NOMO-1 (cell line): ENCODE data around the gene SYTL5.
A peak's percentile ranks its signal among the peaks of the same experiment; 100 is the strongest.

Source experiments
- DNase-seq, 2 experiments: peaks; one replicate each; lab custom pipeline; 2025; ENCODE audit not compliant: unreplicated experiment in 2 of 2; lab: John Stamatoyannopoulos, UW

Gene SYTL5

GRCh38 chrX:38127961-38128360, 121.6 kb downstream of the SYTL5 start:
- no peak for DNase-seq

GRCh38 chrX:38129366-38129765, 123.0 kb downstream of the SYTL5 start:
- no peak for DNase-seq

- DNase-seq = no peak
These were observed 132.0 kb downstream of the SYTL5 start for GRCh38 chrX:38138157-38138891.

- DNase-seq = no peak
These were observed 132.5 kb downstream of the SYTL5 start for GRCh38 chrX:38138900-38139299.

DNA sequence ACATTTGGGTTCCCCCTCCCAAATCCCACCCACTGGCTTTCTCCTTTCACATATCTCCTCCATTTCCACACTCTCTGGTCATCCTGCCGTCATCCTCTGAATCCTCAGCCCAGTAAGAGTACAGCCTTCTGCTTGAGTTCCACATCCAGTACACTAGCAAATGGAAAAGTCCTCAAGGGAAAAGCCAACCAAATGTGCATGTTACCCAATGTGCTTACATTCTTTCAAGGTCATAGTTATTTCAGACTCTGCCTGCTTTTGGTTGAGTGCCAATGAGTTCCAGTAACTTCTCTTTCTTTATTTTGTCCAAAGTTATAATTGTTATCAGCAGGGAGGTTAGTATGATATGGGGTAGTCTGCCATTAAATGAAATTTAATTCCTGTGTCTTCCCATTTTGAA, 136.3 kb downstream of the SYTL5 start:
- DNase-seq = no peak

GRCh38 chrX:38149016-38149415, 142.7 kb downstream of the SYTL5 start:
- no peak for DNase-seq

DNA sequence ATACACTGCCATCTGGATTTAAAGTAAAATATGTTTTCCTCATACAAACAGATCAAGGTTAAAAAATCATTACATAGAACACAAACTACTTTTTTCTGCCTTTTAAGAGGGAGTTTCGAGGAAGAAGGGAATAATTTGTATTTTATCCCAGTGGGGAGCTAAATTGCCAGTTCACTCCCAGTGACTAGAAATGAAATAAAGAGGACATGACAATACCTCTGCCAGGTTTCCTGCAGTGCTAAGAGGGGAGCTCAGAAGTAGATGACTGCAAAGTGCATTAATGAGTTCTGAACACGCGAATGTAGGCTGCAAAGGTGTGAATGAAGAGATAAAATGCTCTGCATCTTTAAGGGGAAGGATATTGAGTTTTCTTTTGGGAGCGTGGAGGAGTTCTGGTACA, 144.6 kb downstream of the SYTL5 start:
- DNase-seq = no peak

DNA sequence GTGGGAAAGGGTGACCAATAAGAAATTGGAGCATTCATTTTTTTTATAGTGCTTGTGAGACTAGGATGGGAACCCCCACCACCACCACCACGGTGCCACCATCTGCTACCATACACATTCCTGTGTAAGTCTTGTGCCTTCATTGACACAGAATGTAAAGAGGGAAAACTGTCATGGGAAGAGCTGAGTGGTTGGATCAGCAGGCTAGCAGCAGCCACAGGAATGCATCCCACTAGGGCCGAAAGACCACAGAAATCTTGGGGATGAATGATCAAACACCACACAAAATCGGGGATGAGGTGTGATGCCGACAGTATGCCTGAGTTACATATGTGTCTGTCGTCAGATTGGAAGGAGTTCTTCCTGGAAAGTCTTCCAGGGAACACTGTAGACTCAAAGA, 145.1 kb downstream of the SYTL5 start:
- no peak for DNase-seq

- DNase-seq = no peak
These were observed 148.0 kb downstream of the SYTL5 start for GRCh38 chrX:38154340-38154739.

DNA sequence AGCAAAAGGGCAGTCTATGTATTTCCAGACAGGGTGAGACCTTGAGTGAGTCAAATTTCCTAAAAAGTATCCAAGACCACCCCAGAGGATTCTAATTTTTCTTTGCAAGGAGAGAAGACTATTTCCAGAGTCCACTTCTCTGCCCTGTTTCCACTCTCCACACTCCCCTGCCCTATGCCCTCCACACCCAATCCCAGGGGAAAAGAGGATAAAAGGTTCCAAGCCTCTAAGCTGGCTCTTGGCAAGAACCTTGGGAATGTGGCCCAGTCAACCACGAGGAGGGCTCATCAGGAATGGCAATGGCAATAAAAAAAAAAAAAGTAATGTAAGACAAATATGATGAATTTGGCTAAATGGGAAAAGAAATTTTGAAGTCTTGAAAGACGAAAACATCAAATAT, 148.5 kb downstream of the SYTL5 start:
- no peak for DNase-seq

DNA sequence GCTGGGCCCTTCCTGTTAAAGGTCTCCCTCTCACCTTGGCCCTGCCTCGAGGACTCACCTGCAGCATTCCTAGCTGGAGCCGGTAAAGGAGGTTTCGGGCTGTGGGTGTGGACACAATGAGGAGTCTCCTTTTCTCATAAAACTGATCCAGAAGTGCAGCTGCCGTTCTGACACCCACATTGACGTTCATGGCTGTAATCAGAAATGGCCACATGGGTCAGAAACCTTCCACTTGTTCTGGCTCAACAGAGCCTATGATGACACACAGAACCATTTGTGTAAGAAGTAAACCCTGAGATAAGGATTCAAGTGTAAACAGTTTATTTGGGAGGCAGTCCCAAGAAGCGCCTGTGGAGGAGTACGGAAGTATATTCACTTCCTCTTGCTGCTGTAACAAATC, 150.5 kb downstream of the SYTL5 start:
- DNase-seq = no peak

DNA sequence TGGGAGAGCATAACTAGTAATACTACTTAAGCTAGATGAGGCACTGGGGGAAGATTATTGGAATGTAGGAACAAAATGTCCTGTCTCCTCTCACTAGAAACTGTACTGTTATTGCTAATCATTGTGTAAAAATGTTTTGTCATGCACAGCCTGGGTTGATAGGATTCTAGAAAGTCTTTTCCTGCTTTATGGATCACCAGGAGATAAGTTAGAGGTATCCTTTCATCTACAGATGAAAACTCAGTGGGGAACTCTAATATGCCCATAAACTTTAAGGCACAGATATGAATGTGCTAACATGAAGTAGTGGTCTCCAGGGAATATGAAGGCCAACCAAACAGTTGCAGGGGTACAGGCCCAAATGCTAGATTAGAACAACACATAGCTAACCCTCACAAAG, 156.8 kb downstream of the SYTL5 start:
- DNase-seq = no peak

GRCh38 chrX:38165023-38165422, 158.7 kb downstream of the SYTL5 start:
- peak; percentile 11 to 21 for DNase-seq

GRCh38 chrX:38166478-38167083, 160.2 kb downstream of the SYTL5 start:
- peak in 1 of 2 experiments; percentile 40 for DNase-seq

- no peak for DNase-seq
These were observed 164.2 kb downstream of the SYTL5 start for GRCh38 chrX:38170556-38170955.

GRCh38 chrX:38172596-38172995, 166.2 kb downstream of the SYTL5 start:
- no peak for DNase-seq

DNA sequence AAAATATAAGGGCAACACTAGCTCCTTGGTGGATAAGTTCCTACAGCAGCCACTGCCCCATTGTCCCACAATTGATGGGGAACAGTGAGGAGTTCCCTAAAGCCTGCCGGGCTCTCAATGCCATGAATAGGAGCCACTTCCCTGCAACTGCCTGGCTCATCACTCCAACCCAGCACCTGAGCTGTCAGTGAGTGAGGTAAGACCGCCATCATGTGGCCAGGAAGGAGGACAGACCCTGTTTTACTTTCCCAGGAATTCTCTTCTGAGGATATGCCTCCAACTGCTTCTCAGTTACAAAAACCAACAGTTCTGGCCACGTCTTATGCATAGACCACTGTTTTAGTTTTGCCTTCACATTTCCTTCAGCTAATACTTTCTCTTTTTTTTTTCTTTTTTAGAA, 168.8 kb downstream of the SYTL5 start:
- DNase-seq = no peak

GRCh38 chrX:38178396-38178795, 172.0 kb downstream of the SYTL5 start:
- DNase-seq = no peak
